ENCODE data around the gene RIPOR3. TPM values are rescaled to one million over a fixed set of nuclear protein-coding genes. Genes with fewer than 3 reads are reported as not detected.

Gene RIPOR3
- total RNA-seq, 1 donor from 2014 or later = 0.53 TPM

- Histone ChIP-seq H3K36me3 (ENCODE audit: control insufficient read depth, insufficient read depth, low read length) (no peaks in the 10 kb centered on the region), H3K4me3 (ENCODE audit: low read depth, low read length) (no peak overlapping the region), H3K27me3 (ENCODE audit: control insufficient read depth, insufficient read depth, low read length) (no peaks in the 10 kb centered on the region)
- DNase-seq (ENCODE audit: low read depth) (no peak), FAIRE-seq (no peak)
- TF ChIP-seq CTCF (IDR thresholded peaks at IDR 0.05; ENCODE audit: insufficient read depth, low read length, severe bottlenecking) = no peak
Measured at GRCh38 chr20:50618537-50618936, 72.8 kb downstream of the RIPOR3 start.

GRCh38 chr20:50617022-50617421 lies 74.3 kb downstream of the RIPOR3 start:
- FAIRE-seq (no peak), DNase-seq (ENCODE audit: low read depth) (no peak)
- Histone ChIP-seq H3K4me3 (ENCODE audit: low read depth, low read length) (no peak overlapping the region), H3K27me3 (ENCODE audit: control insufficient read depth, insufficient read depth, low read length) (no peaks in the 10 kb centered on the region), H3K36me3 (ENCODE audit: control insufficient read depth, insufficient read depth, low read length) (no peaks in the 10 kb centered on the region)
- TF ChIP-seq CTCF (IDR thresholded peaks at IDR 0.05; ENCODE audit: insufficient read depth, low read length, severe bottlenecking) = no peak

- no peak overlapping the region for H3K4me3 ChIP-seq (ENCODE audit: low read depth, low read length)
- FAIRE-seq = no peak
- DNase-seq (ENCODE audit: low read depth) = no peak
- H3K36me3 ChIP-seq (ENCODE audit: control insufficient read depth, insufficient read depth, low read length) = no peaks in the 10 kb centered on the region
- no peak for TF ChIP-seq CTCF (IDR thresholded peaks at IDR 0.05; ENCODE audit: insufficient read depth, low read length, severe bottlenecking)
- no peaks in the 10 kb centered on the region for H3K27me3 ChIP-seq (ENCODE audit: control insufficient read depth, insufficient read depth, low read length)
Measured at GRCh38 chr20:50615407-50615806, 75.9 kb downstream of the RIPOR3 start.

- FAIRE-seq (no peak), DNase-seq (ENCODE audit: low read depth) (no peak)
- H3K36me3 ChIP-seq (ENCODE audit: control insufficient read depth, insufficient read depth, low read length) = no peaks in the 10 kb centered on the region
- no peak overlapping the region for H3K4me3 ChIP-seq (ENCODE audit: low read depth, low read length)
- no peaks in the 10 kb centered on the region for H3K27me3 ChIP-seq (ENCODE audit: control insufficient read depth, insufficient read depth, low read length)
- no peak for TF ChIP-seq CTCF (IDR thresholded peaks at IDR 0.05; ENCODE audit: insufficient read depth, low read length, severe bottlenecking)
Measured at GRCh38 chr20:50613438-50614169, 77.7 kb downstream of the RIPOR3 start.

GRCh38 chr20:50611128-50611810 lies 80.1 kb downstream of the RIPOR3 start:
- TF ChIP-seq CTCF (IDR thresholded peaks at IDR 0.05; ENCODE audit: insufficient read depth, low read length, severe bottlenecking) = no peak

More at GRCh38 chr20:50611128-50611810, 80.1 kb downstream of the RIPOR3 start:
- no peaks in the 10 kb centered on the region for H3K36me3 ChIP-seq (ENCODE audit: control insufficient read depth, insufficient read depth, low read length)
- H3K27me3 ChIP-seq (ENCODE audit: control insufficient read depth, insufficient read depth, low read length) = no peaks in the 10 kb centered on the region
- FAIRE-seq (no peak), DNase-seq (ENCODE audit: low read depth) (no peak)
- no peak overlapping the region for H3K4me3 ChIP-seq (ENCODE audit: low read depth, low read length)
